Esophagus muscularis mucosa (tissue), 4 donors: ENCODE results near the gene SORBS1. TPM values are rescaled to one million over a fixed set of nuclear protein-coding genes. Genes with fewer than 3 reads are reported as not detected.

ENCODE experiments used
- DNase-seq: peaks from one replicate; pipeline ENCODE4 v3.0.0-alpha.2; 2017; ENCODE audit errors: extremely low spot score
- H3K27ac ChIP-seq, 4 donors: fragments of 200-600 bp; sonication (generic); replicated peaks in 1 of 4; 1 replicate in 3 of 4; 2 replicates in 1 of 4; pipeline ENCODE4 v1.5.1; 2016 to 2019; ENCODE audit warnings: mild to moderate bottlenecking in 1 of 4
- H3K27me3 ChIP-seq, 4 donors: fragments of 200-600 bp; sonication (generic); one replicate each; pipeline versions ENCODE4 v1.5.1 to v1.6.0; 2016 to 2019
- H3K36me3 ChIP-seq, 4 donors: fragments of 200-600 bp; sonication (generic); one replicate each; pipeline ENCODE4 v1.5.1; 2016 to 2019
- H3K4me1 ChIP-seq, 4 donors: fragments of 200-600 bp; sonication (generic); one replicate each; pipeline ENCODE4 v1.5.1; 2016 to 2019
- H3K4me3 ChIP-seq, 4 donors: fragments of 200-600 bp; sonication (generic); 1 replicate in 2 of 4; 2 replicates in 2 of 4; pipeline ENCODE4 v1.5.1; 2016 to 2019; ENCODE audit warnings: mild to moderate bottlenecking in 4 of 4, moderate library complexity in 1 of 4
- H3K9me3 ChIP-seq, 4 donors: fragments of 200-600 bp; sonication (generic); 1 replicate in 3 of 4; 2 replicates in 1 of 4; pipeline ENCODE4 v1.5.1; 2016 to 2019
- EP300 ChIP-seq: sonication (generic); formaldehyde crosslinking; IDR thresholded peaks from one replicate; pipeline ENCODE4 v1.6.1; 2017; ENCODE audit warnings: antibody characterized with exemption
- POLR2A ChIP-seq: fragments of 450-650 bp; IDR thresholded peaks from one replicate; pipeline ENCODE4 v1.6.1; 2017; ENCODE audit warnings: antibody characterized with exemption, moderate library complexity, mild to moderate bottlenecking, low read depth
- POLR2AphosphoS5 ChIP-seq, 2 donors: sonication (generic); formaldehyde crosslinking; IDR thresholded peaks; one replicate each; pipeline ENCODE4 v1.6.1; 2017; ENCODE audit warnings: antibody characterized with exemption in 2 of 2
- WGBS: methylation state at CpG from one replicate; pipeline ENCODE4 v1.1.5; 2018; 5-methylcytosine and 5-hydroxymethylcytosine counted together
- intact Hi-C: fragments of 100-400 bp; cut with DNase I; formaldehyde crosslinking; loops from one replicate; pipeline ENCODE4 v1.15.1; 2023
- total RNA-seq, 4 donors: library from RNA; depleted of rRNA; stranded (reverse); fragments of >200 nt; gene quantifications; one replicate each; pipeline versions ENCODE4 v1.1.0 to v1.2.1, GENCODE V29; 2016
- TF ChIP-seq, protein P1 (sequence below), 3 experiments: fragments of 200-600 bp in 2 of 3; fragments of 450-650 bp in 1 of 3; sonication (generic) in 2 of 3; IDR thresholded peaks; one replicate each; pipeline ENCODE4 v1.5.1; 2017 to 2019; ENCODE audit warnings: antibody characterized with exemption in 3 of 3, mild to moderate bottlenecking in 2 of 3, moderate library complexity in 1 of 3

SORBS1 gene
- total RNA-seq, 4 donors from 2014 or later = 1,569 to 2,231 (median 1,854) TPM

DNA sequence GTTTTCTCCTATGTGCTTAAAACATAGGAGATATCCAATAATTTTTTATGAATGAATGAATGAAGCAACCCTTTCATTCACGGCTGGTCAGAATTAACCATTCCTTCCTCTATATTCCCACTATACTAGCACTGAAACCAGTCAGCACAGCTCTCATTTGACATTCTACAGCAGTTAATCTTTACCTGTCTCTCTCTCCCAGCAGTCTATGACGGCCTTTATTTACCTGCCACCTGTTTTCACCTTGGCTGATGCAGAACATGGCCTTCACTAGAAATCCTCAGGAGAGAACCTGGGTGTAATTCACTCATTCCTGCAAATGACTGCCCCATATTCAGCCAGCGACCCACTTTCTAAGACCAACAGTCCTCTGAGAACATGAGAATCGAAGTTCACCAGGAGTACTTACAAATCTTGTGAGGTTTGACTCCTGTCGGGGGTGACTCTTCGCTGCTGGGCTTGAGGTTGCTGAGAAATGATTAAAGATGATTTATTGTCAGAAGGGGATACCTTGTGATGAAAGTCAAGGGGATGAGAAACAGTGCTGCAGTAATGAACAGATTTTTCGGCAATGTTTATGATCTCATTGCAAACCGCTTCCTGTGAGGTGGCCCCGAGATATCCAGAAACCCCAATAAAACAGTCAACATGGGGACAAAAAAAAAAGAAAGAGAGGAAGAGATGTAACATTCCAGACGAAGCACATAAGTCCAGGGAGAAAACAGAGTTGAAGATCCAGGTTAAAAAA lies 239.4 kb downstream of the SORBS1 start:
- no peak for DNase-seq
- H3K4me1 ChIP-seq = peaks cover 13 to 56% (median 19%) of the 10 kb centered on the region in 4 donors
- peaks cover 49 to 100% (median 89%) of the 10 kb centered on the region in 4 donors for H3K36me3 ChIP-seq
- no peak overlapping the region for H3K4me3 ChIP-seq
- H3K9me3 ChIP-seq = no peaks in the 10 kb centered on the region
- no peak for TF ChIP-seq POLR2AphosphoS5 (IDR thresholded peaks at IDR 0.05)
- 88% methylated on average over 10 of the region's 10 CpGs for WGBS
- H3K27me3 ChIP-seq = no peaks in the 10 kb centered on the region
- peak overlapping the region in 1 of 4 donors; percentile 44 for H3K27ac ChIP-seq
- intact Hi-C loops = no loop called here

GRCh38 chr10:95319239-95319638 lies 241.9 kb downstream of the SORBS1 start:
- TF ChIP-seq POLR2A (no peak), EP300 (no peak), POLR2AphosphoS5 (IDR thresholded peaks at IDR 0.05) (no peak)
- TF ChIP-seq, protein P1, sequence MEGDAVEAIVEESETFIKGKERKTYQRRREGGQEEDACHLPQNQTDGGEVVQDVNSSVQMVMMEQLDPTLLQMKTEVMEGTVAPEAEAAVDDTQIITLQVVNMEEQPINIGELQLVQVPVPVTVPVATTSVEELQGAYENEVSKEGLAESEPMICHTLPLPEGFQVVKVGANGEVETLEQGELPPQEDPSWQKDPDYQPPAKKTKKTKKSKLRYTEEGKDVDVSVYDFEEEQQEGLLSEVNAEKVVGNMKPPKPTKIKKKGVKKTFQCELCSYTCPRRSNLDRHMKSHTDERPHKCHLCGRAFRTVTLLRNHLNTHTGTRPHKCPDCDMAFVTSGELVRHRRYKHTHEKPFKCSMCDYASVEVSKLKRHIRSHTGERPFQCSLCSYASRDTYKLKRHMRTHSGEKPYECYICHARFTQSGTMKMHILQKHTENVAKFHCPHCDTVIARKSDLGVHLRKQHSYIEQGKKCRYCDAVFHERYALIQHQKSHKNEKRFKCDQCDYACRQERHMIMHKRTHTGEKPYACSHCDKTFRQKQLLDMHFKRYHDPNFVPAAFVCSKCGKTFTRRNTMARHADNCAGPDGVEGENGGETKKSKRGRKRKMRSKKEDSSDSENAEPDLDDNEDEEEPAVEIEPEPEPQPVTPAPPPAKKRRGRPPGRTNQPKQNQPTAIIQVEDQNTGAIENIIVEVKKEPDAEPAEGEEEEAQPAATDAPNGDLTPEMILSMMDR (IDR thresholded peaks at IDR 0.05) = no peak
- Histone ChIP-seq H3K27ac (no peak overlapping the region), H3K4me3 (no peak overlapping the region), H3K4me1 (peaks cover 28 to 60% (median 31%) of the 10 kb centered on the region in 4 donors), H3K36me3 (peaks cover 70 to 100% (median 96%) of the 10 kb centered on the region in 4 donors), H3K9me3 (no peaks in the 10 kb centered on the region), H3K27me3 (no peaks in the 10 kb centered on the region)
- intact Hi-C loops = no loop called here
- DNase-seq = no peak

- no peak for DNase-seq
- peaks cover 42 to 70% (median 50%) of the 10 kb centered on the region in 4 donors for H3K4me1 ChIP-seq
- no peaks in the 10 kb centered on the region for H3K27me3 ChIP-seq
- TF ChIP-seq, protein P1 (IDR thresholded peaks at IDR 0.05) = no peak
- TF ChIP-seq EP300 (no peak), POLR2A (no peak), POLR2AphosphoS5 (IDR thresholded peaks at IDR 0.05) (no peak)
- peak overlapping the region in 1 of 4 donors; percentile 23 for H3K27ac ChIP-seq
- intact Hi-C loops = no loop called here
- H3K9me3 ChIP-seq = no peaks in the 10 kb centered on the region
- WGBS = 92% methylated on average over 2 of the region's 2 CpGs
- H3K4me3 ChIP-seq = no peak overlapping the region
- H3K36me3 ChIP-seq = peaks cover 53 to 84% (median 77%) of the 10 kb centered on the region in 4 donors
Measured at GRCh38 chr10:95315509-95315908, 245.7 kb downstream of the SORBS1 start.

- Histone ChIP-seq H3K9me3 (no peaks in the 10 kb centered on the region), H3K27me3 (no peaks in the 10 kb centered on the region), H3K27ac (peak overlapping the region in 2 of 4 donors; percentile 26 to 49), H3K4me3 (no peak overlapping the region), H3K4me1 (peaks cover 48 to 68% (median 61%) of the 10 kb centered on the region in 4 donors), H3K36me3 (peaks cover 50 to 73% (median 66%) of the 10 kb centered on the region in 4 donors)
- no peak for DNase-seq
- TF ChIP-seq POLR2AphosphoS5 (IDR thresholded peaks at IDR 0.05) = peak; percentile 35 to 69
- no peak for TF ChIP-seq POLR2A
- intact Hi-C loops = no loop called here
- 81% methylated on average over 3 of the region's 4 CpGs for WGBS
Measured at GRCh38 chr10:95314192-95314918, 246.8 kb downstream of the SORBS1 start.

GRCh38 chr10:95312986-95313495 lies 248.1 kb downstream of the SORBS1 start:
- H3K27me3 ChIP-seq = no peaks in the 10 kb centered on the region
- peak overlapping the region; percentile 5 to 50 (median 38) for H3K27ac ChIP-seq
- no peak for DNase-seq
- peaks cover 61 to 75% (median 67%) of the 10 kb centered on the region in 4 donors for H3K4me1 ChIP-seq
- TF ChIP-seq POLR2A (no peak), POLR2AphosphoS5 (IDR thresholded peaks at IDR 0.05) (peak in 1 of 2 donors; percentile 18)
- 88% methylated on average over 1 of the region's 1 CpG for WGBS
- intact Hi-C loops = no loop called here
- H3K9me3 ChIP-seq = no peaks in the 10 kb centered on the region
- peaks cover 39 to 60% (median 56%) of the 10 kb centered on the region in 4 donors for H3K36me3 ChIP-seq
- no peak overlapping the region for H3K4me3 ChIP-seq

GRCh38 chr10:95312257-95312656 lies 248.9 kb downstream of the SORBS1 start:
- H3K27me3 ChIP-seq = no peaks in the 10 kb centered on the region
- intact Hi-C loops = no loop called here
- no peak for DNase-seq
- peaks cover 58 to 75% (median 66%) of the 10 kb centered on the region in 4 donors for H3K4me1 ChIP-seq
- WGBS = 50% methylated on average over 6 of the region's 6 CpGs
- peak overlapping the region in 1 of 4 donors; percentile 65 for H3K27ac ChIP-seq
- peaks cover 35 to 52% (median 48%) of the 10 kb centered on the region in 4 donors for H3K36me3 ChIP-seq
- no peaks in the 10 kb centered on the region for H3K9me3 ChIP-seq
- TF ChIP-seq POLR2AphosphoS5 (IDR thresholded peaks at IDR 0.05) (peak in 1 of 2 donors; percentile 41), POLR2A (no peak), EP300 (no peak)
- TF ChIP-seq, protein P1 (IDR thresholded peaks at IDR 0.05) = no peak
- H3K4me3 ChIP-seq = no peak overlapping the region
